ENCODE measurements around the gene HAUS3. TPM values are rescaled to one million over a fixed set of nuclear protein-coding genes. Genes with fewer than 3 reads are reported as not detected.
"Not testable (repeated sequence)": the region's sequence is repeated elsewhere in the genome, so short reads cannot be mapped to it uniquely, and the experiment has no call there.

The HAUS3 gene
- total RNA-seq, 1 donor from 2014 or later, result 19.4 TPM

DNA sequence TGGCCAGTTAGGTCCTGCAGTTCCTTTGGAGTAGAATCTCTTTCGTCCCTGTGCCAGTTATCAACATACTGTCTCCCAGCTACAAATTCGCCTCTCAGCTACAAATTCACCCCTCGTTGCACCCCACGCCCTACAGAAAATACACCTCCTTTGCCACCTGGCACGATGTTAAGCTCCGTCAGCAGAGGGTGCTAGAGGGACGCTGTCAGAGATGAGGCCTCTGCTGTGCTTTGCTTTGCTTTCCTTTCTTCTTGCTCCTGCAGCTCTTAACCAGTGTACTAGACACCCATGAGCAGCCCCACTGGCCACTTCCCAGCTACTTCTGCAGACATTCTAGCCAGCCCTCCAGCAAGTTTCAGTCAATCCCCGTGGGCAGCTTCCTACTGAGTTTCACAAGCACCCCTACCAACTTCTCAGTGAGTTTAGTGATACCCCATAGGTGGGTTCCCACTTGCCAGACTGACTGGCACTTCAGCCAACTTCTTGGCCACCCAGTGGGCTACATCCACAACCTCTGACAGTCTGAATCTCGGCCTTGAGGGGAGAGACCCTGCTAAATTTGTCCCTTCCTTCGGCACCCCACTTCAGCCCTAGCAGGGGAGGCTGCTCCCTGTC, 21.8 kb downstream of the HAUS3 start:
- DNase-seq, result peak; percentile 87

DNA sequence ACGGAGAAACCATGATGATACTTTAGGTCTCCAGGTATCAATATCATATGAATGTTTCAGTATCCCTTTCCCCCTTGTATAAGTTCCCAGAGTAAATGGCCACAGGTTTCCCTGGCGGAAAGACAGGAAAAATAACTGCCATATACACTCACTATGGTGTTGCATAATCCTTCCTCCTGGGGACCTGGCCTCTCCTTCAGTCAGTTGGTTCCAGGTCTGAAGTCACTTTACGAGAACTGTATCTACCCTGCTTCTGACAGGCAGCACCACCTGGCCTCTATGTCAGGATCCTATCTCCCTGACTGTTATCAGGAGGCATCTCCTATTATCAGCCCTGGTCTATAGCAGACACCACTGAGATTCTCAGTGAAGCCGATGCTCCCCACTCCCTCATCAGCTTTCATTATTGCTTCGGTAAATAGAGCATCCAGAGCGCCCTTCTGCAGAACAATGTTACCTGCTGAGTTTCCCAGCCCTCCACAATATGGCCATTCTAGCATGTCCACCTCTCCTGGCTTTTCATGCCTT, 22.6 kb downstream of the HAUS3 start:
- no peak for DNase-seq

DNA sequence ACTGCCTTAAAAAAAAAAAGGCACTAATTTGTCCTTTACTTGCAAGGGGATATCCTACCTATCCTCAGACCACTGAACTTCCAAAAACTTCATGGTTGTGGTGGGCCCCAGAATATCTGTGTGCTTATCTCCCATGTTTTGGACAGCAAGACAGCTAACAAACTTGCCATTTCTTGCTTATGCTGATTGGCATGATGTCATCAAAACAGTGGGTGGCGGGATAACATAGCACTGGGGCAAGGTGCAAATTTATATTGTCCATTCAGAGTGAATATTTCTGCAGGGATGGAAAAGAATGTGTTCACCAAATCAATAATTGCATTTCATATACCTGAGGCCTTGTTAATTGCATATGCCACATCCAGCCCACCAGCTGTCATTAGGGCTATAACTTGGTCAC, 23.5 kb downstream of the HAUS3 start:
- DNase-seq, result no peak

DNA sequence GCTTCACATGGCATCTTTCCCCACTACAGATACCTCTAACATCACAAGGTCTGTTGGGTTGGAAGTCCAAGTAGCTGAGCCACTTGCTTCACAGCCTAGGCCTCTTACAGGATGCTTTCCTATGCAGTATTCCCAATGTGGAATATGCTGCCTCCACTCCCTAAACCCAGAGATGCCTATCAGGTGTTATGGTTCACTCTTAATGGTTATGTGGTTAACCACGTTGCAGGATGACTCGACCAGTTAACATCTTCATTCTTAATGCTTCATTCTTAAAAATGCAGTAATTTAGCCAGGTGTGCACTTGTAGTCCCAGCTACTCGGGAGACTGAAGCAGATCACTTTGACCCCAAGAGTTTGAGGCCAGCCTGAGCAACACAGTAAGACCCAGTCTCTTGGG, 24.2 kb downstream of the HAUS3 start:
- no peak for DNase-seq

DNA sequence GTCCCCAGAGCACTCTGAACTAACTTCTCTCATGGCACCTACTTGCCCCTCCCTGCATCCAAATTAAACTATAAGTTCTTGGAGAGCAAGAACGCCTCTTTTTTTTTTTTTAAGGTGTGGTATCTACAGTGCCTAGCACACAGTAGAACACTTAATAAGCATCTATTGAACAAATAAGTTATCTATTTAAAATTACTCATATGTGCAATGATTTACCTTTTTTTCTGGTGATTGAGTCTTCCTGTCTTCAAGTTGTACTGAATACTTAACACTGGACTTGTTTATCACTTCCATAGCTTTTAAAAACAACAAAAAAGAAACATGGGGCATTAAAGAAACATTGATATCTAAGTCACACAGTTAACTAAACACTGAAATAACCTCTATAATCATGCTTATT, 29.1 kb downstream of the HAUS3 start:
- no peak for DNase-seq

DNA sequence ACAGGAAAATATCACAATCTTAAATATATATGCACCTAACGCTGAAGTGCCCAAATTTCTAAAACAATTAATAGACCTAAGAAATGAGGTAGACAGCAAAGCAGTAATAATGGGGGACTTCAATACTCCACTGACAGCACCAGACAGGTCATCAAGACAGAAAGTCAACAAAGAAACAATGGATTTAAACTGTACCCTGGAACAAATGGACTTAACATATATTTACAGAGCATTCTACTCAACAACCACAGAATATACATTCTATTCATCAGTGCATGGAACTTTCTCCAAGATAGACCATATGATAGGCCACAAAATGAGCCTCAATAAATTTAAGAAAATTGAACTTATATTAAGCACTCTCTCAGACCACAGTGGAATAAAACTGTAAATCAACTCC, 39.1 kb downstream of the HAUS3 start:
- DNase-seq, result not testable (repeated sequence)

DNA sequence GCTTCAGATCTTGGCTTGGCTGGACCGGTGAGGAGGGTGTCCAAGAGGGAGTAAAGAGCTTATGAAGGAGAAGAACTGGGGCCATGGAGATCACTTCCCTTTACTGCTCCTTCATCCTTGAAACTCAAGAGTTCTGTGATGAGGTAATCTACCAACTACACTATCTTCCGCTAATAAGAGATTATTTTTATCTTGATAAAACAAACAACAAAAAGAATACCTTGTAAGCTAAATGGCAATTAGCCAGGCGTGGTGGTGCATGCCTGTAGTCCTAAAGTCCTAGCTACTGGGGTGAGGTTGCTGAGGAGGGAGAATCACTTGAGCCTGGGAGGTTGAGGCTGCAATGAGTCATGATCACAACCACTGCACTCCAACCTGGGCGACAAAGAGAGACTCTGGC, 47.4 kb downstream of the HAUS3 start:
- no peak for DNase-seq

DNA sequence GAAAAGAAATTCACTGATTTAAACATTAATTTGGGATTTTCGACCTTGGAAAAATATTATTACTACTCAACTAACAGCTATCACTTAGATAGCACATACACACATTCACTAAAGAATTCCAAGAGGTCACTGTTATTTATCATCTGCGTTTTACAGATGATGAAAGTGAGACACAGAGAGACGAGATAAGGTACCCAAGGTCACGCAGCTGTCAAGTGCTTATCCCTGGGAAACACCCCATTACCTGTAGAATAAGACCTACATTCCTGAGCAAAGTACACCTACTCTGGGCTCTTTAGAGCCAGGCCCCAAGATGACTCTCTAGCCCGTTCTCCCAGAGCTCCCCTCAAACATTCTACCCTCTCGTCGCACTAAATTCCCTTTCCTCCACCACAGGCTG, 48.6 kb downstream of the HAUS3 start:
- no peak for DNase-seq

DNA sequence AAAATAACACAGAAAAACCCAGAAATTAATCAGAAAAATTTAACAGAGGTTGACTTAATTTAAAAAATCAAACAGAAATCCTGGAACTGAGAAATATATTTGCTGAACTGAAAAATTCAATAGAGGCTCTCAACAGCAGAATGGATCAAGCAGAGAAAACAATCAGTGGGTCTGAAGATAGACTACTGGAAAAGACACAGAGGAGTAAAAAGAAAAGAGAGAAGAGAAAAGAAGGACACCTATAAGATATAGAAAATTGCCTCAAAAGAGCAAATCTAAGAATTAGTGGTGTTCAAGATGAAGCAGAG, 55.1 kb downstream of the HAUS3 start:
- DNase-seq, result no peak

DNA sequence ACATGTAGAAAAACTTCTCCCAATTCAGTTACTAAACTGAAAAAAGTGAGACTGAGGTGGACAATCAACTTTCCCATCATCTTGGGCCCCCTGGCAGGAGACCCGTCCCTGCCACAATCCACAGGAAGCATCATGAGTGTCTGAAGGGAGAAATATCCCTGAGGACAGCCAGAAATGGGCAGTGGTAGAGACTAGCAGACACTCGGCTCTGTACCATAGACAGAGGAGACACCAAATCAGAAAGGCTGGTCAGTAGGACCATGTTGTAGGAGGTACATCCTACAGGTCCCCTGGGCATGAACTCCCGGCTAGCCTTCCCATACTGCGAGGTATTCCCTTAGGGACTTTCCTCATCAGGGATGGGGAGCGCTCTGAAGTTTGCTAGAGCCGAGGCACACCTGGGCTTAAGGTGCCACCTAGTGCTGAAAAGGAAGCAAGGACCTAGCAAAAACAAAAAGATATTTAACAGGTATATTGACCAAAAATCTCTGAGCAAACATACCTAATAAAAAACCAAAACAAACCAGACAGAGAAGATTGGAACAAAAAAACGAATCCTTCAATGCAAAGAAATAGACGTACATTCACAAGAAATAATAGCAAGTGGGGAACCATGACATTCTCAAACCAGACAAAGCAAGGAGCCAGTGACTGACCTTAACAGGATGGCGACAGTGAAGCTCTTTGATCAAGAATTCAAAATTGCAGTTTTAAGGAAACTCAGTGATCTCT, 55.6 kb downstream of the HAUS3 start:
- DNase-seq, result no peak

DNA sequence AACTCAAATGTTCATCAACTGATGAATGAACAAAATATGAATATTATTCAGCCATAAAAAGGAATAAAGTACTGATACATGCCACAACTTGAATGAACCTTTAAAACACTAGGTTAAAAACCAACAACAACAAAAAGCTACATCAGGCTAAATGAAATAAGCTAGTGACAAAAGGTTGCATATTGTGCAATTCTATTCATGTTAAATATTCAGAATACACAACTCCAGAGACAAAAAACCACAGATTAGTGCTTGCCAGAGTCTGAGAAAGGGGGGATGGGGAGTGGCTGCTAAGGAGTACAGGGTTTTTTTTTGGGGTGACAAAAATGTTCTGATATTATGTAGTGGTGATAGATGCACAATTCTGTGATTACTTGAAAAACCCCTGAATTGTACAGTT, 58.5 kb downstream of the HAUS3 start:
- DNase-seq, result no peak

DNA sequence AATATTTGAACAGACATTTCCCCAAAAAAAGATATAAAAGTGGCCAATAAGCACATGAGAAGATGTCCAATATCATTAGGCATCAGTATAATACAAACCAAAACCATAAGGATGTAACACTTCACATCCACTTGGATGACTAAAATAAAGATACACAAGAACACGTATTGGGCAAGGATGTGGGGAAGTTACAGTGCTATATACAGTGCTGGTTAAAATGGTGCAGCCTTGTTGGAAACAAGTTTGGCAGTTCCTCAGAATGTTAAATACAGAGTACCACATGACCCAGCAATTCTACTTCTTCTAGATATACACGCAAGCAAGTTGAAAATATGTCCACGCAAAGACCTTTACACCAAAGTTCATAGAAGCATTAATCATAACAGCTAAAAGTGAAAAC, 58.9 kb downstream of the HAUS3 start:
- no peak for DNase-seq

DNA sequence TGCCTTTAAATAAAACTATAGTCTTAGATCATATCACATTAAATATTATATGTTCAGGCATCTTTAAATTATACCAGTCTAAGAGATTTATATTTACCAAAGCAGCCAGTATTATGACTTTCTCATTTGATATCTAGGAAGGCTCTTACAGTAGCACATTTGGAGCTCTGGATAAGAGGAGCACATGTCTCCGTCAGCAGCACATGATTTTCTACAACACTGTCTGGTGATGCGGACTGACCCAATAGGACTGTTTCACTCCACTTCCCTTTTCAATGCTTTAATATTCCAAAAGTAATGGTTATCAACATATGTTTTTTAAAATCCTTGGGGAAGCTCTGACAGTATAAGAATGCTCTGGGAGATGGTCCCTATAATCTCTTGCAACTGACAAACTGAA, 61.5 kb downstream of the HAUS3 start:
- no peak for DNase-seq

DNA sequence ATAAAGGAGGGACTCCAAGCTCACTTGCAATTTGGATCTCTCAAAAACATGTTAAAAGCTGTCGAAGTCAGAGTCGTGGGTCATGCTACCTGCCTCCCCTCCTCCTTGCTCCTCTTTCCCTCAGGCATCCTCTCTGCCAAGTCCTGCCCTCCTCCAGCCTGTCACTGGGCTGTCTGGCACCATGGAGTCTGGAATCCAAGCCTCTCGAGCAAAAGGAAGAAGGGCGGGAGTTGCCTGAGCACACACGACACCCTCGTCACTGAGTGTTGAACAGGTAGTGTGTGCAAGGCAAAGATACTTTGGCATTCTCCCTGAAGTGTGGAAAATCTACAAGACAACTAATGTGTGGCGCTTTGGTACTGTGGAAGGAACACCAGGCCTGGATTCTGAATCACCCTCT, 62.2 kb downstream of the HAUS3 start:
- no peak for DNase-seq

DNA sequence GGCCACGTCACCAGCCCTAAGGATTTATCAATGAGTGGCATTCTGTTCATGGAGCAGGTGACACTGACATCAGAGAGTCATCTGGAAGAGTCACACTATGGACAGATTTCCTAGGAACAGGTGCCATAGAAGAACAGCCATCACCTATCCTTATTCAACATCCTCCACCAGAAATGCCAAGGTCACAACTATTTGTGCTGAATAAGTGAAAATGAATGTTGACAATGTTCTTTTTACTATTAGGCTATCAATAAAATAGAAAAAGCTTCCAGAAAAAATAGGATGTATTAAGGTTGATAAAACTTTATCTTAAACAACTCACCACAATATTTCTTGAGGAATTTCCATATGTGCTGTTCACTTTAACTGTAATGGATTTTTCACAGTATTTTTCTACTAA, 62.9 kb downstream of the HAUS3 start:
- no peak for DNase-seq

Small RNA genes lying within 50 kb of the gene (small RNA-seq; reads per million reads assigned to genes)
- gene COX6B1P5 (ENCODE audit: low replicate concordance), result not detected

Other genes with a start within 250 kb of the HAUS3 start
- 33.1 TPM for gene NELFA, start 233.1 kb downstream of the HAUS3 start, total RNA-seq
- 0.51 TPM for gene NAT8L, start 182.8 kb downstream of the HAUS3 start, total RNA-seq
- 7.6 TPM for gene POLN, start within 50 bp of the HAUS3 start, total RNA-seq
- 34.0 TPM for gene MXD4, start 20.0 kb upstream of the HAUS3 start, total RNA-seq
- gene ZFYVE28, start 176.5 kb upstream of the HAUS3 start, total RNA-seq, result 10.1 TPM
- gene CFAP99, start 176.8 kb upstream of the HAUS3 start, total RNA-seq, result not detected
- gene RNF4, start 227.0 kb upstream of the HAUS3 start, total RNA-seq, result 35.7 TPM

Data from tongue (tissue), 3 donors.